Measurements from ENCODE around the gene MEGF8. TPM values are rescaled to one million over a fixed set of nuclear protein-coding genes. Genes with fewer than 3 reads are reported as not detected.

The MEGF8 gene
- total RNA-seq, 2 donors from 2014 or later, result 9.9 to 24.1 TPM

GRCh38 chr19:42294471-42295137, 30.8 kb upstream of the MEGF8 start:
- no peak for TF ChIP-seq CTCF (IDR thresholded peaks at IDR 0.05)
- no peak for TF ChIP-seq POLR2A (IDR thresholded peaks at IDR 0.05)
- H3K27ac ChIP-seq, result no peak overlapping the region
- H3K4me3 ChIP-seq, result no peak overlapping the region
- H3K27me3 ChIP-seq, result no peaks in the 10 kb centered on the region
- intact Hi-C loops (cut with DNase I), result loop anchor here (5.0 kb wide), 1 partner anchor 47 kb away; no protein-coding TSS in a partner anchor
- no peak for ATAC-seq
- 84 to 86% methylated on average over 13 to 20 of the region's 24 CpGs for WGBS, 2 donors
- H3K4me1 ChIP-seq, result no peaks in the 10 kb centered on the region
- DNase-seq, result peak in 1 of 4 donors; percentile 11
- peaks cover 7 to 18% of the 10 kb centered on the region in 2 donors for H3K36me3 ChIP-seq (replicated peaks in 1 of 2; ENCODE audit: insufficient read depth in 1 of 2, low read depth in 2 of 2)
- H3K9me3 ChIP-seq, result no peaks in the 10 kb centered on the region

GRCh38 chr19:42295342-42295741, 30.1 kb upstream of the MEGF8 start:
- WGBS, 2 donors, result 62% methylated on average over 5 of the region's 5 CpGs; no CpG with 5 or more reads in 1 of the 2 donors
- no peaks in the 10 kb centered on the region for H3K4me1 ChIP-seq
- no peaks in the 10 kb centered on the region for H3K9me3 ChIP-seq
- H3K4me3 ChIP-seq, result no peak overlapping the region
- ATAC-seq, result no peak
- no peaks in the 10 kb centered on the region for H3K27me3 ChIP-seq
- intact Hi-C loops (cut with DNase I), result no loop called here
- DNase-seq, result no peak
- H3K27ac ChIP-seq, result no peak overlapping the region
- no peak for TF ChIP-seq POLR2A (IDR thresholded peaks at IDR 0.05)
- no peak for TF ChIP-seq CTCF (IDR thresholded peaks at IDR 0.05)
- peaks cover 4 to 14% of the 10 kb centered on the region in 2 donors for H3K36me3 ChIP-seq (replicated peaks in 1 of 2; ENCODE audit: insufficient read depth in 1 of 2, low read depth in 2 of 2)

GRCh38 chr19:42295831-42296525, 29.5 kb upstream of the MEGF8 start:
- DNase-seq (peak; percentile 82 to 91 (median 86)), ATAC-seq (peak; percentile 82)
- peaks cover 4 to 10% of the 10 kb centered on the region in 2 donors for H3K36me3 ChIP-seq (replicated peaks in 1 of 2; ENCODE audit: insufficient read depth in 1 of 2, low read depth in 2 of 2)
- intact Hi-C loops (cut with DNase I), result no loop called here
- 76 to 100% methylated on average over 1 to 6 of the region's 6 CpGs for WGBS, 2 donors
- no peaks in the 10 kb centered on the region for H3K9me3 ChIP-seq
- no peak overlapping the region for H3K27ac ChIP-seq
- TF ChIP-seq CTCF (IDR thresholded peaks at IDR 0.05) (peak; percentile 84 to 94 (median 90)), POLR2A (IDR thresholded peaks at IDR 0.05) (no peak)
- no peaks in the 10 kb centered on the region for H3K4me1 ChIP-seq
- H3K4me3 ChIP-seq, result no peak overlapping the region
- no peaks in the 10 kb centered on the region for H3K27me3 ChIP-seq

GRCh38 chr19:42297039-42297438, 28.4 kb upstream of the MEGF8 start:
- intact Hi-C loops (cut with DNase I), result no loop called here
- WGBS, 2 donors, result 85 to 87% methylated on average over 15 of the region's 15 CpGs
- DNase-seq, result peak in 1 of 4 donors; percentile 13

More at GRCh38 chr19:42297039-42297438, 28.4 kb upstream of the MEGF8 start:
- peaks cover 2% of the 10 kb centered on the region in 2 donors for H3K36me3 ChIP-seq (replicated peaks in 1 of 2; ENCODE audit: insufficient read depth in 1 of 2, low read depth in 2 of 2)
- H3K4me1 ChIP-seq, result peaks cover 11% of the 10 kb centered on the region
- no peak overlapping the region for H3K4me3 ChIP-seq
- H3K9me3 ChIP-seq, result no peaks in the 10 kb centered on the region
- TF ChIP-seq CTCF (IDR thresholded peaks at IDR 0.05), result no peak
- no peak for TF ChIP-seq POLR2A (IDR thresholded peaks at IDR 0.05)
- no peak overlapping the region for H3K27ac ChIP-seq
- no peak for ATAC-seq
- H3K27me3 ChIP-seq, result no peaks in the 10 kb centered on the region
